Measurements from ENCODE around the gene SIK3.

SIK3 gene

GRCh38 chr11:116800610-116801009, 297.6 kb downstream of the SIK3 start:
- no peak for TF ChIP-seq POLR2A (IDR thresholded peaks at IDR 0.05; ENCODE audit: extremely low read depth, insufficient read length)
- TF ChIP-seq MYC (IDR thresholded peaks at IDR 0.05; ENCODE audit: low read depth, low read length) = no peak
- TF ChIP-seq MAX (IDR thresholded peaks at IDR 0.05; ENCODE audit: low read depth, low read length) = no peak
- no peak for TF ChIP-seq CTCF (IDR thresholded peaks at IDR 0.05; ENCODE audit: low read depth, low read length)
- DNase-seq (ENCODE audit: low read depth) = no peak
- H3K4me3 ChIP-seq (ENCODE audit: low read depth, low read length) = no peak overlapping the region

- no peak for DNase-seq (ENCODE audit: low read depth)
- no peak overlapping the region for H3K4me3 ChIP-seq (ENCODE audit: low read depth, low read length)
- no peak for TF ChIP-seq MAX (IDR thresholded peaks at IDR 0.05; ENCODE audit: low read depth, low read length)
- no peak for TF ChIP-seq CTCF (IDR thresholded peaks at IDR 0.05; ENCODE audit: low read depth, low read length)
- no peak for TF ChIP-seq POLR2A (IDR thresholded peaks at IDR 0.05; ENCODE audit: extremely low read depth, insufficient read length)
These were observed 299.9 kb downstream of the SIK3 start for GRCh38 chr11:116798368-116798767.

GRCh38 chr11:116797816-116798215, 300.4 kb downstream of the SIK3 start:
- DNase-seq (ENCODE audit: low read depth) = no peak
- TF ChIP-seq MYC (IDR thresholded peaks at IDR 0.05; ENCODE audit: low read depth, low read length) = no peak
- no peak for TF ChIP-seq POLR2A (IDR thresholded peaks at IDR 0.05; ENCODE audit: extremely low read depth, insufficient read length)
- TF ChIP-seq CTCF (IDR thresholded peaks at IDR 0.05; ENCODE audit: low read depth, low read length) = no peak
- TF ChIP-seq MAX (IDR thresholded peaks at IDR 0.05; ENCODE audit: low read depth, low read length) = no peak
- no peak overlapping the region for H3K4me3 ChIP-seq (ENCODE audit: low read depth, low read length)

- no peak overlapping the region for H3K4me3 ChIP-seq (ENCODE audit: low read depth, low read length)
- no peak for DNase-seq (ENCODE audit: low read depth)
- TF ChIP-seq MYC (IDR thresholded peaks at IDR 0.05; ENCODE audit: low read depth, low read length) (no peak), MAX (IDR thresholded peaks at IDR 0.05; ENCODE audit: low read depth, low read length) (no peak), CTCF (IDR thresholded peaks at IDR 0.05; ENCODE audit: low read depth, low read length) (no peak), POLR2A (IDR thresholded peaks at IDR 0.05; ENCODE audit: extremely low read depth, insufficient read length) (no peak)
These were observed 301.7 kb downstream of the SIK3 start for GRCh38 chr11:116796548-116796947.

GRCh38 chr11:116794851-116795250, 303.4 kb downstream of the SIK3 start:
- DNase-seq (ENCODE audit: low read depth) = no peak
- no peak for TF ChIP-seq MYC (IDR thresholded peaks at IDR 0.05; ENCODE audit: low read depth, low read length)
- TF ChIP-seq MAX (IDR thresholded peaks at IDR 0.05; ENCODE audit: low read depth, low read length) = no peak
- no peak for TF ChIP-seq CTCF (IDR thresholded peaks at IDR 0.05; ENCODE audit: low read depth, low read length)
- H3K4me3 ChIP-seq (ENCODE audit: low read depth, low read length) = no peak overlapping the region

- no peak overlapping the region for H3K4me3 ChIP-seq (ENCODE audit: low read depth, low read length)
- peak; percentile 50 for DNase-seq (ENCODE audit: low read depth)
- TF ChIP-seq MYC (IDR thresholded peaks at IDR 0.05; ENCODE audit: low read depth, low read length) (no peak), MAX (IDR thresholded peaks at IDR 0.05; ENCODE audit: low read depth, low read length) (peak; percentile 41; the same call in 1 of the 2 replicates)
These were observed 304.5 kb downstream of the SIK3 start for GRCh38 chr11:116793772-116794097.
